IMR-90 (cell line): ENCODE measurements around the gene UFSP1. TPM values are rescaled to one million over a fixed set of nuclear protein-coding genes. Genes with fewer than 3 reads are reported as not detected.

Experiments
- ATAC-seq: fragments of 200-7000 bp; cut with Tn5 transposase; 2 replicates; pipeline ENCODE4 v1.9.1; 2020; ENCODE audit warnings: low read depth, mild to moderate bottlenecking, moderate library complexity
- BruUV-seq: library from RNA; stranded (reverse); fragments of 400-500 nt; replicated peaks from 2 replicates; lab custom pipeline; 2021; lab: Mats Ljungman, UMichigan
- CTCF ChIA-PET: fragments of 300-600 bp; formaldehyde crosslinking; extraction: SDS; loops from one replicate; lab custom pipeline; 2021; ENCODE audit warnings: antibody characterized with exemption; lab: Yijun Ruan, JAX
- POLR2A ChIA-PET: fragments of 300-600 bp; sonication (Branson Sonifier 250); formaldehyde crosslinking; loops from one replicate; lab custom pipeline; 2022; ENCODE audit warnings: antibody characterized with exemption; ENCODE audit not compliant: unreplicated experiment; lab: Charles Lee
- DNase-seq: peaks from one replicate; pipeline ENCODE4 v3.0.0; 2013
- H2AFZ ChIP-seq: replicated peaks from 2 replicates; pipeline ENCODE3; 2013; ENCODE audit warnings: low read length, mild to moderate bottlenecking; ENCODE audit not compliant: poor library complexity
- H2AK5ac ChIP-seq: 2 replicates; pipeline ENCODE4 v1.6.1; 2013; ENCODE audit warnings: low read depth, low read length, inconsistent platforms
- H2AK9ac ChIP-seq: replicated peaks from 2 replicates; pipeline ENCODE3; 2013; ENCODE audit warnings: mild to moderate bottlenecking, low read depth, low read length, moderate library complexity; ENCODE audit not compliant: poor library complexity
- H2BK120ac ChIP-seq: 2 replicates; pipeline ENCODE4 v1.6.1; 2013; ENCODE audit warnings: low read depth, low read length, inconsistent platforms
- H2BK15ac ChIP-seq: 3 replicates; pipeline ENCODE4 v1.6.1; 2013; ENCODE audit warnings: low read depth, low read length, inconsistent platforms
- H2BK20ac ChIP-seq: 2 replicates; pipeline ENCODE4 v1.6.1; 2013; ENCODE audit warnings: low read depth, mild to moderate bottlenecking, inconsistent platforms, low read length, moderate library complexity
- H2BK5ac ChIP-seq: 2 replicates; pipeline ENCODE4 v1.6.1; 2013; ENCODE audit warnings: mild to moderate bottlenecking, low read depth, low read length, inconsistent platforms; ENCODE audit not compliant: poor library complexity, severe bottlenecking
- H3K14ac ChIP-seq: replicated peaks from 2 replicates; pipeline ENCODE4 v1.6.1; 2013; ENCODE audit warnings: low read depth, low read length, inconsistent platforms
- H3K18ac ChIP-seq: 2 replicates; pipeline ENCODE4 v1.6.1; 2013; ENCODE audit warnings: low read depth, low read length, control low read depth
- H3K23ac ChIP-seq: 2 replicates; pipeline ENCODE4 v1.6.1; 2013; ENCODE audit warnings: low read depth, low read length, inconsistent platforms
- H3K27ac ChIP-seq: 2 replicates; pipeline ENCODE4 v1.5.1; 2013; ENCODE audit warnings: mild to moderate bottlenecking, control low read depth, low read length; ENCODE audit not compliant: insufficient read depth
- H3K27me3 ChIP-seq: 2 replicates; pipeline ENCODE4 v1.6.1; 2013; ENCODE audit warnings: low read length; ENCODE audit not compliant: control insufficient read depth, insufficient read depth
- H3K36me3 ChIP-seq: 2 replicates; pipeline ENCODE4 v1.6.1; 2013; ENCODE audit warnings: low read length, mixed read lengths; ENCODE audit not compliant: control insufficient read depth, insufficient read depth
- H3K4ac ChIP-seq: 2 replicates; pipeline ENCODE4 v1.6.1; 2013; ENCODE audit warnings: low read depth, low read length, inconsistent platforms
- H3K4me1 ChIP-seq: 2 replicates; pipeline ENCODE4 v1.6.1; 2013; ENCODE audit warnings: low read length, mixed read lengths; ENCODE audit not compliant: control insufficient read depth, insufficient read depth
- H3K4me2 ChIP-seq: 2 replicates; pipeline ENCODE4 v1.6.1; 2013; ENCODE audit warnings: low read depth, mild to moderate bottlenecking, control low read depth, low read length, moderate library complexity
- H3K4me3 ChIP-seq: 2 replicates; pipeline ENCODE4 v1.5.1; 2013; ENCODE audit warnings: low read depth, mild to moderate bottlenecking, control low read depth, low read length, moderate library complexity; ENCODE audit not compliant: insufficient read depth
- H3K56ac ChIP-seq: 2 replicates; pipeline ENCODE4 v1.6.1; 2013; ENCODE audit warnings: low read length, inconsistent platforms; ENCODE audit not compliant: insufficient read depth; ENCODE audit errors: extremely low read depth
- H3K79me1 ChIP-seq, 2 experiments: 2 replicates each; pipeline ENCODE4 v1.6.1; 2013; ENCODE audit warnings: low read length in 2 of 2, inconsistent platforms in 1 of 2, low read depth in 1 of 2
- H3K9ac ChIP-seq: 2 replicates; pipeline ENCODE4 v1.6.1; 2013; ENCODE audit warnings: low read depth, low read length, control low read depth
- H3K9me1 ChIP-seq: 2 replicates; pipeline ENCODE4 v1.6.1; 2013; ENCODE audit warnings: low read length, inconsistent platforms; ENCODE audit not compliant: insufficient read depth
- H3K9me3 ChIP-seq: 2 replicates; pipeline ENCODE4 v1.6.1; 2013; ENCODE audit warnings: low read length; ENCODE audit not compliant: control insufficient read depth, insufficient read depth
- H4K20me1 ChIP-seq: 2 replicates; pipeline ENCODE4 v1.6.1; 2013; ENCODE audit warnings: low read length, inconsistent platforms; ENCODE audit not compliant: insufficient read depth
- H4K5ac ChIP-seq: 2 replicates; pipeline ENCODE4 v1.6.1; 2013; ENCODE audit warnings: mild to moderate bottlenecking, low read depth, low read length, control low read depth
- H4K8ac ChIP-seq, 2 experiments: 2 replicates each; pipeline ENCODE4 v1.6.1; 2013; ENCODE audit warnings: low read depth in 2 of 2, low read length in 2 of 2, control low read depth in 1 of 2, inconsistent platforms in 1 of 2
- H4K91ac ChIP-seq: 2 replicates; pipeline ENCODE4 v1.6.1; 2013; ENCODE audit warnings: low read depth, low read length, inconsistent platforms; ENCODE audit not compliant: insufficient read depth
- BHLHE40 ChIP-seq: fragments of 150-350 bp; IDR thresholded peaks from 2 replicates; pipeline ENCODE4 v1.6.1; 2016; ENCODE audit warnings: mild to moderate bottlenecking, low read depth, low read length
- CEBPB ChIP-seq: IDR thresholded peaks from 2 replicates; pipeline ENCODE4 v1.6.1; 2012; ENCODE audit warnings: low read depth, low read length, improper control_type of control experiment
- CHD1 ChIP-seq: IDR thresholded peaks from 2 replicates; pipeline ENCODE4 v1.6.1; 2012; ENCODE audit warnings: low read depth, low read length, improper control_type of control experiment
- CTCF ChIP-seq: conservative IDR thresholded peaks from 2 replicates; pipeline ENCODE4 v1.5.1; 2012; ENCODE audit warnings: mild to moderate bottlenecking, low read depth, low read length, improper control_type of control experiment
- FOS ChIP-seq: fragments of 150-350 bp; IDR thresholded peaks from 2 replicates; pipeline ENCODE4 v1.6.1; 2016; ENCODE audit warnings: low read depth, low read length
- MAFK ChIP-seq: IDR thresholded peaks from 2 replicates; pipeline ENCODE4 v1.6.1; 2012; ENCODE audit warnings: low read depth, low read length, improper control_type of control experiment
- MAZ ChIP-seq: IDR thresholded peaks from 2 replicates; pipeline ENCODE4 v1.6.1; 2012; ENCODE audit warnings: low read depth, mild to moderate bottlenecking, low read length, improper control_type of control experiment, moderate library complexity, borderline replicate concordance
- MXI1 ChIP-seq: IDR thresholded peaks from 2 replicates; pipeline ENCODE4 v1.6.1; 2012; ENCODE audit warnings: low read depth, mild to moderate bottlenecking, low read length, moderate library complexity, borderline replicate concordance
- NFE2L2 ChIP-seq: fragments of 150-350 bp; IDR thresholded peaks from 2 replicates; pipeline ENCODE4 v1.6.1; 2016; ENCODE audit warnings: low read depth, mild to moderate bottlenecking, low read length
- POLR2A ChIP-seq: IDR thresholded peaks from 2 replicates; pipeline ENCODE4 v1.6.1; 2012; ENCODE audit warnings: mild to moderate bottlenecking, low read depth, low read length
- RAD21 ChIP-seq: IDR thresholded peaks from 2 replicates; pipeline ENCODE4 v1.6.1; 2012; ENCODE audit warnings: low read length, improper control_type of control experiment
- RCOR1 ChIP-seq: IDR thresholded peaks from 2 replicates; pipeline ENCODE4 v1.6.1; 2012; ENCODE audit warnings: mild to moderate bottlenecking, low read length, improper control_type of control experiment; ENCODE audit not compliant: insufficient replicate concordance
- RFX5 ChIP-seq: IDR thresholded peaks from 2 replicates; pipeline ENCODE4 v1.8.0; 2012; ENCODE audit warnings: low read depth, mild to moderate bottlenecking, low read length, moderate library complexity
- SMC3 ChIP-seq: fragments of 150-350 bp; IDR thresholded peaks from 2 replicates; pipeline ENCODE4 v1.6.1; 2016; ENCODE audit warnings: low read depth, mild to moderate bottlenecking, antibody characterized with exemption, low read length, moderate library complexity
- USF2 ChIP-seq: fragments of 150-350 bp; IDR thresholded peaks from 2 replicates; pipeline ENCODE4 v1.6.1; 2017; ENCODE audit warnings: mild to moderate bottlenecking, antibody characterized with exemption, low read length, low read depth
- WGBS, 2 experiments: methylation state at CpG; one replicate each; pipeline versions ENCODE4 v1.1.5 to v1.1.7; 2013; ENCODE audit warnings: missing lambda C conversion rate in 2 of 2; ENCODE audit not compliant: insufficient read length in 1 of 2; ENCODE audit errors: extremely low coverage in 2 of 2; 5-methylcytosine and 5-hydroxymethylcytosine counted together
- dilution Hi-C: fragments of 300-500 bp; cut with HindIII; formaldehyde crosslinking; loops from one replicate; pipeline ENCODE4 v1.14.3; 2018; ENCODE audit warnings: low sequenced_read_pairs; ENCODE audit not compliant: unreplicated experiment
- in situ Hi-C: fragments of 300-500 bp; cut with MboI; formaldehyde crosslinking; loops from 3 replicates; pipeline ENCODE4 v1.14.3; 2019; ENCODE audit warnings: low sequenced_read_pairs, inconsistent platforms, mixed read lengths
- intact Hi-C: fragments of 100-400 bp; cut with micrococcal nuclease; formaldehyde crosslinking; loops from 2 replicates; pipeline ENCODE4 v1.10.0; 2022
- polyA plus RNA-seq, 3 experiments: library from polyadenylated mRNA; depleted of rRNA; stranded (reverse); fragments of >200 nt; gene quantifications; 2 replicates each; pipeline ENCODE4 v1.2.3, GENCODE V29; 2012; ENCODE audit warnings: low replicate concordance in 1 of 3
- total RNA-seq: library from RNA; depleted of rRNA; stranded (reverse); fragments of >200 nt; gene quantifications from 2 replicates; pipeline ENCODE4 v1.2.3, GENCODE V29; 2012
- TF ChIP-seq, protein P1 (sequence below): fragments of 150-350 bp; IDR thresholded peaks from 2 replicates; pipeline ENCODE4 v1.6.1; 2016; ENCODE audit warnings: low read depth, mild to moderate bottlenecking, low read length, moderate library complexity, borderline replicate concordance

UFSP1 gene
- total and polyA plus RNA-seq, 2 of the 4 experiments (the other 2 are of a cell fraction) = 0.36 to 1.0 TPM

DNA sequence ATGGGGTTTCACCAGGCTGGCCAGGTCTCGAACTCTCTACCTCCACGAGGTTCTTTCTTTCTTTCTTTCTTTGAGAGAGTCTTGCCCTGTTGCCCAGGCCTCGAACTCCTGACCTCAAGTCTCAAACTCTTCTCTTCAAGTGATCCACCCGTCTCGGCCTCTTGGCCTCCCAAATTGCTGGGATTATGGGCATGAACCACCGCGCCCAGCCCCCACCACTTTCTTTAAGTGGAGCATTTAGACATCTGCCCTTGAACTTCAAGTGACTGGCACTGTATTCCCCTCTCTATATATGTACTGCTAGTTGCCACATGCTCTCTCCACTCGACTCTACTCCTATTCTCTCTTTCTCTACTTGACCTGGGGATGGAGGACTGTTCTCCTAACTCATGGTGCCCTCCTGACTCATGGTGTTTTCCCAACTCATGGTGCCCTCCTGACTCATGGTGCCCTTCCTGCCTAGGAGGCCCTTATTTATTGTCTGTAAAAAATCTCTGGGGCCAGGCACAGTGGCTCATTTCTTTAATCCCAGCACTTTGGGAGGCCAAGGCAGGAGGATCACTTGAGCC lies 25.4 kb upstream of the UFSP1 start:
- H2AK5ac ChIP-seq = no peak overlapping the region

More for the DNA sequence above, 25.4 kb upstream of the UFSP1 start:
- Histone ChIP-seq H3K14ac (no peak overlapping the region), H4K5ac (no peak overlapping the region), H4K20me1 (no peaks in the 10 kb centered on the region), H3K9ac (no peak overlapping the region), H3K4me2 (no peak overlapping the region), H4K8ac (no peak overlapping the region), H3K9me1 (no peaks in the 10 kb centered on the region), H2AK9ac (no peak overlapping the region), H4K91ac (no peak overlapping the region), H3K4me1 (no peaks in the 10 kb centered on the region), H3K18ac (no peak overlapping the region), H2BK20ac (no peak overlapping the region), H3K79me1 (no peaks in the 10 kb centered on the region), H3K27ac (no peak overlapping the region), H3K4me3 (no peak overlapping the region), H3K36me3 (no peaks in the 10 kb centered on the region), H3K23ac (no peak overlapping the region), H3K9me3 (no peaks in the 10 kb centered on the region), H3K4ac (no peak overlapping the region), H2AFZ (no peak overlapping the region), H2BK120ac (no peak overlapping the region), H3K56ac (no peak overlapping the region), H2BK5ac (no peak overlapping the region), H2BK15ac (no peak overlapping the region), H3K27me3 (peaks cover 3% of the 10 kb centered on the region; the same call in 1 of the 2 replicates)
- BruUV-seq = no TSS peak
- no peak for ATAC-seq
- DNase-seq = no peak
- intact Hi-C loops = no loop called here
- 62% methylated on average over 6 of the region's 8 CpGs; no CpG with 5 or more reads in 1 of the 2 experiments for WGBS, 2 experiments
- TF ChIP-seq BHLHE40 (no peak), MAFK (no peak), CEBPB (no peak), FOS (no peak), RAD21 (no peak), USF2 (no peak), NFE2L2 (no peak), RFX5 (no peak), CHD1 (no peak), SMC3 (no peak), RCOR1 (no peak), POLR2A (no peak), CTCF (no peak), MXI1 (no peak), MAZ (no peak)
- TF ChIP-seq, protein P1, sequence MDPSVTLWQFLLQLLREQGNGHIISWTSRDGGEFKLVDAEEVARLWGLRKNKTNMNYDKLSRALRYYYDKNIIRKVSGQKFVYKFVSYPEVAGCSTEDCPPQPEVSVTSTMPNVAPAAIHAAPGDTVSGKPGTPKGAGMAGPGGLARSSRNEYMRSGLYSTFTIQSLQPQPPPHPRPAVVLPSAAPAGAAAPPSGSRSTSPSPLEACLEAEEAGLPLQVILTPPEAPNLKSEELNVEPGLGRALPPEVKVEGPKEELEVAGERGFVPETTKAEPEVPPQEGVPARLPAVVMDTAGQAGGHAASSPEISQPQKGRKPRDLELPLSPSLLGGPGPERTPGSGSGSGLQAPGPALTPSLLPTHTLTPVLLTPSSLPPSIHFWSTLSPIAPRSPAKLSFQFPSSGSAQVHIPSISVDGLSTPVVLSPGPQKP = no peak
- POLR2A ChIA-PET = no interaction called here
- dilution Hi-C loops = no loop called here
- in situ Hi-C loops = no loop called here
- CTCF ChIA-PET = interaction anchor here (0.6 kb wide), 1 partner anchor 96 kb away, joined by 4 read pairs; no protein-coding TSS in a partner anchor
